Hematopoietic multipotent progenitor cell treated with erythropoietin and hydrocortisone succinate and interleukin-3 and kit ligand, for 17 days (in vitro differentiated cells): ENCODE measurements around the gene PYGB.

Source experiments
- DNase-seq: peaks from one replicate; pipeline ENCODE4 v3.0.0-alpha.2; 2015; ENCODE audit warnings: low spot score

The PYGB gene

GRCh38 chr20:25216199-25216945 is 31.5 kb upstream of the PYGB start:
- no peak for DNase-seq

GRCh38 chr20:25217161-25218108 is 30.4 kb upstream of the PYGB start:
- no peak for DNase-seq

DNA sequence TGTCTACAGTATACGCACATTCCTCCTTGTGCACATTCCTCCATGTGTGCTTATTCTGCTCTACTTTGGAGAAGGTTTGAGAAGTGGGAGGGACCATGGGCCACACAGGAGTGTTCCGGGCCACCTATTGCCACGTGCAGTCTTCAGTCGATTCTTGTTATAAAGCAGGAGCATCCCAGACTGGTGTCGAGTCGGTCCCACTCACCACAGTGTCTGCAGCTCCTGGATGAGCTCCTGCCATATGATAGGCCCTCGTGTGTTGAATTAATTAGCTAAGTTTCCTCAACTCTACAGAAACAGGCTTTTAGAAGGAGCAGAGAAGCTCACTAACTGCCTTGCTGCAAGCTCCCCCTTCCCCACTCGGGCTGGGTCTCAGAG is 29.8 kb upstream of the PYGB start:
- DNase-seq: no peak

DNA sequence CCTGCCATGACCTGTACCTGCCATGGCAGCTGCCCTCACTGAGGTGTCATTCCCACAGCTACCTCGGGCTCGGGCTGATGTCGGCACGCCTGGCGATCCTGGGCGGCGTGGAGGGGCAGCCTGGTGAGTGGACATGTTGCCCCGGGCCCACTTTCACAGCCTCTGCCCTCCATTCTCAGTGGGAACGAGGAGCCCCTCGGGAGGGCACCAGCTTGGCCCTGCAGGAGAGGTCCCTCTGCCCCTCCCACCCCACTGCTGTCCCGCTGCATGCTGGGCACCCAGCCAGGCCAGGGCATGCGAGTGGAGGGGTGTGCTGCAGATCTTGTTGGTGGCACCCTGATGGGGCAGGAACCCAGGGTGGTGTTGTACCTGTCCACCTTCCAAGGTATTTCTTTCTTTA is 29.4 kb upstream of the PYGB start:
- DNase-seq: no peak

DNA sequence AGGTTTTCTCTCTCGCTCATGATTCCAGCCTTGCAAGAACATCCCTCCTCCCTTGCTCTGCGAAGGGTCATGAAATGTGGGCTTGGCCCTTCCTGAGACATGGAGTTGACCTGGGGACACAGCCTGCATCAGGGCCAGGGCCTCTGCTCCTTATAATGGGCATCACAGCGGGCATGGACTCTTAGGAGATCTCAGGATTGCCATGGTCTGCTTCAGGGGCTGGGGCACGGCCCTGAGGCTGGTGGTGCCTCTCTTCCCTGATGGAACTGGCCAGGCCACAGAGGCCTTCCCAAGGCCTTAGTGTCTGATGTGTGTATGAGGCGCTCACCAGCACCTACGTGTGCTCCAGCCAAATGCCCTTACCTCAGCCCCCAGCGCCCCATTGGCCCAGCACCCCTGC is 28.5 kb upstream of the PYGB start:
- DNase-seq: no peak

DNA sequence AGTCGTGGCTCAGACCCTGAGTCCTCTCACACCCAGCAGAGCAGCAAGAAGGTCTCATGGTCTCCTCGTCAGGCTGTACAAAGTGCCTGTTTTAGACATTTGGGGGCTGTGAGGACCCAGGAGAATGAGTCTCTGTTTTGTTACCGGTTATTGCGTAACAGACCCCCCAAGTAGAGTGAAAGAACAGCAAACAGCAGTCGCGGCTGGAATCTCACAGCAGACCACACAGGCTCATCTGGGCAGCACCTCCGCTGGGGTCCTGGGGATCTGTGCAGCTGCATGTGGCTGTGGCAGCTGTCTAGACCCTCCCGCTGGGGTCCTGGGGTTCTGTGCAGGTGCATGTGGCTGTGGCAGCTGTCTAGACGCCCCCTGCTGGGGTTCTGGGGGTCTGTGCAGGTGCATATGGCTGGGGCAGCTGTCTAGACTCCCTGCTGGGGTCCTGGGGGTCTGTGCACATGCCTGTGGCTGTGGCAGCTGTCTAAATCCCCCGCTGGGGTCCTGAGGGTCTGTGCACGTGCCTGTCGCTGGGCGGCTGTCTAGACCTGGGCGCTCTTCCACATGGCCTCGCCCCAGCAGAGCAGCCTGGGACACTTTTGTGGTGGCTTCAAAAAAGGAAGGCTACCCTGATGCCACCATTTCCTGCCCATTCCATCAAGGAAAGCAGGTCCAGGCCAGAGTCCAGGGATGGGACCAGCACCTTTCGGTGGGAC is 27.7 kb upstream of the PYGB start:
- DNase-seq: no peak

DNA sequence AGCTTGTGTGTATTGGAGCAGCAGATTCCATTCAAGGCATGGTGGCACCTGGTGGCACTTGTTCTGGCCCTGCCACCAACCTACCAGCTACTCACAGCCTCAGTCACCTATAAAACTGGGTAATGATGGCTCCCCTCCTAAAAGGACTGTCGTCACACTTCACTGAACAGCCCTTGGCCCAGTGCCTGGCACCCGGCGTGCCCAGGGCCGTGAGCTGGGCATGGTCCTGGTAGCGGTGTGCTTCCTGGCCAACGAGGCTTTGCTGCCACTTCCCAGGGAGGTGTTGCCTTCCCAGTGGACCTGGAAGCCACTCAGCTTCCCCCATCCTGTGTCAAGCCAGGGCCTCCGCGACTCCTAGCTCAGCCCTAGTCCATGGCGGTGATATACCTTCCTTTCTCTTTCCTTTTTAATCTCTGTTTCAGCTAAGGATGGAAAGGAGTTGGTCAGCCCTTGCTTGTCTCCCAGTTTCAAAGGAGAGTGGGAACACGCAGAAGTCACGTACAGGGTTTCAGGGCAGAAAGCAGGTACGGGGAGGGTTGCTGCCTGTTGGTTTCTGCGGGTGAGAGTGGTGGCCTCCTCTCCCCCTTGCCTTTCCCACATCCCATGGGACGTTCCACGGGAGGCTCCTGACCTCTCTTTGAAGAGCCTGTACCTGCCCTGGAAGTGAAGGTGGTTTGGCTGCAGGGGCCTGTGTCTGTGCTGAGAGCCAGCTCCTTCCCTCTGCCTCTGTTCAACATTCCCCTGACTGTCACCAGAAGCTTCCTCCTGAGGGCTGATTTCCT is 26.9 kb upstream of the PYGB start:
- no peak for DNase-seq

GRCh38 chr20:25221592-25222460 is 26.1 kb upstream of the PYGB start:
- no peak for DNase-seq

- DNase-seq: no peak
These were observed 25.3 kb upstream of the PYGB start for GRCh38 chr20:25222461-25223178.

- DNase-seq: peak; percentile 33
These were observed 24.7 kb upstream of the PYGB start for GRCh38 chr20:25223179-25223661.

DNA sequence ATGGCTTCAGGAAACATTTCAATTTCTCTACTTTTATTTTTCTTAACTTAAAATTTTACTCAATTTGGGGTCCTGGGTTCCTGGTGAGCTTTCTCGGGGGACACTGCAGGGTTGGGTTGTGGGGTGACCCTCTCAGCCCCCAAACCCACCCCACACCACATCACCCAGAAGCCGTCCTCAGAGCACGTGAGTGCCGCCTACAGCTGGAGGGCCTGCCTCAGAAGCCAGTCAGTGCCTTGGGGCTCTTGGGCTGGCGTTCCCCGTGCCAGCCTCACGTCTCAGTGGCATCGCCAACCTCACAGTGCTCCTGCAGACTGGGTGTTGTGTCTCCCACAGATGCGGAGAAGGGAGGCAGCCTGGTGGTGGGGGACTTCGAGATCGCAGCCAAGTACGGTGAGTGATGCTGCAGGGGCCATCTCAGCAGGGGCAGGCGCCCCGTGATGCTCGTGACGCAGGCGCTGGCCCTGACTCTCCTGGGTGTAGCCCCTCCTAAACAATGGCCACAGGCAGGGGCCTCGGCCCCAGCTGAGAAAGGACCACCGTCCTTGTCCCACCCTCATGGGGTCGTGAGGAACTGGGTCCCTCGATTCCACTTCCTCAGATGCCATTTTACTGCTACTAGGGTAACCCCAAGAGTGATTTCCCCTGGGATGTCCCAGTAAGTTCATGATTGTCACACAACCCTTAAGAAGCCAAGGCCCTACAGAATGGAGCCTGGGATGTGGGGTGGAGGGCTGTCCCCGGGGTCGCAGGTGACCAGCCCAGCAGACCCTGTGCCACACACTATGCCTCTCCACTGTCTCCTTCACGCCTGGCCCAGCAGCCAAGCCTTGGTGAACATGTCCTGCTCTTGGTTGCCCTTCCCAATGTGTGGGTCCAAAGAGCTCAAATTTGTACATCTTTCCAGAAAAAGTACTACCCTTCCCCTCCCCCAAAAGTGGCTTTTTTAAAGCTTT is 23.8 kb upstream of the PYGB start:
- DNase-seq: no peak

GRCh38 chr20:25224941-25225340 is 22.9 kb upstream of the PYGB start:
- no peak for DNase-seq

GRCh38 chr20:25225642-25226432 is 22.0 kb upstream of the PYGB start:
- no peak for DNase-seq

GRCh38 chr20:25226433-25227316 is 21.2 kb upstream of the PYGB start:
- no peak for DNase-seq

GRCh38 chr20:25227317-25227831 is 20.5 kb upstream of the PYGB start:
- peak; percentile 72 for DNase-seq

GRCh38 chr20:25229486-25230165 is 18.3 kb upstream of the PYGB start:
- no peak for DNase-seq
